SU-DHL-6 (cell line): ENCODE data around the gene NTRK1.

Source experiments
- CTCF ChIP-seq: fragments of 200-600 bp; sonication (generic); IDR thresholded peaks from one replicate; pipeline ENCODE4 v1.5.1; 2017; ENCODE audit warnings: antibody characterized with exemption, mild to moderate bottlenecking, low read length, moderate library complexity; ENCODE audit not compliant: insufficient read depth, poor library complexity, severe bottlenecking
- EZH2phosphoT487 ChIP-seq: fragments of 200-600 bp; sonication (generic), shearing (Covaris generic); conservative IDR thresholded peaks from 2 replicates; pipeline ENCODE4 v1.6.1; 2018; ENCODE audit warnings: mild to moderate bottlenecking, antibody characterized with exemption, low read length, moderate library complexity, mixed read lengths

- TF ChIP-seq CTCF (no peak), EZH2phosphoT487 (no peak)
Observed at GRCh38 chr1:156897078-156897825, 36.6 kb downstream of the NTRK1 start.
